NCI-H446 (cell line): ENCODE results near the gene UFD1.
A peak's percentile ranks its signal among the peaks of the same experiment; 100 is the strongest.

Experiments
- DNase-seq, 2 experiments: peaks; one replicate each; lab custom pipeline; 2025; lab: John Stamatoyannopoulos, UW

UFD1 gene

GRCh38 chr22:19516378-19517170 lies 37.6 kb upstream of the UFD1 start:
- DNase-seq = no peak

GRCh38 chr22:19515654-19516377 lies 36.8 kb upstream of the UFD1 start:
- DNase-seq = no peak

- DNase-seq = no peak
Observed at GRCh38 chr22:19514831-19515565, 36.0 kb upstream of the UFD1 start.

- DNase-seq = no peak
Observed at GRCh38 chr22:19513823-19514222, 34.8 kb upstream of the UFD1 start.

GRCh38 chr22:19510919-19511341 lies 31.9 kb upstream of the UFD1 start:
- no peak for DNase-seq

- DNase-seq = no peak
Observed at GRCh38 chr22:19509923-19510322, 30.9 kb upstream of the UFD1 start.

GRCh38 chr22:19509191-19509590 lies 30.2 kb upstream of the UFD1 start:
- no peak for DNase-seq

- no peak for DNase-seq
Observed at GRCh38 chr22:19508024-19508776, 29.2 kb upstream of the UFD1 start.

- no peak for DNase-seq
Observed at GRCh38 chr22:19507534-19507861, 28.5 kb upstream of the UFD1 start.

- DNase-seq = no peak
Observed at GRCh38 chr22:19506212-19506611, 27.2 kb upstream of the UFD1 start.

- DNase-seq = no peak
Observed at GRCh38 chr22:19505735-19506126, 26.7 kb upstream of the UFD1 start.

GRCh38 chr22:19504900-19505734 lies 26.1 kb upstream of the UFD1 start:
- no peak for DNase-seq

GRCh38 chr22:19503869-19504268 lies 24.9 kb upstream of the UFD1 start:
- DNase-seq = no peak

- no peak for DNase-seq
Observed at GRCh38 chr22:19503367-19503766, 24.4 kb upstream of the UFD1 start.

GRCh38 chr22:19501897-19502447 lies 23.0 kb upstream of the UFD1 start:
- no peak for DNase-seq

- no peak for DNase-seq
Observed at GRCh38 chr22:19499880-19500242, 20.9 kb upstream of the UFD1 start.

GRCh38 chr22:19499236-19499879 lies 20.4 kb upstream of the UFD1 start:
- DNase-seq = no peak

GRCh38 chr22:19498866-19499190 lies 19.8 kb upstream of the UFD1 start:
- DNase-seq = no peak

GRCh38 chr22:19498154-19498865 lies 19.3 kb upstream of the UFD1 start:
- DNase-seq = no peak

GRCh38 chr22:19497245-19497644 lies 18.3 kb upstream of the UFD1 start:
- DNase-seq = peak in 1 of 2 experiments; percentile 21
